ENCODE results near the gene PTPRZ1.

PTPRZ1 gene

GRCh38 chr7:122018032-122018431, 145.1 kb downstream of the PTPRZ1 start:
- Histone ChIP-seq H3K9ac (ENCODE audit: low read length) (no peak overlapping the region), H3K27me3 (ENCODE audit: low read length) (no peaks in the 10 kb centered on the region), H3K9me2 (replicated peaks; ENCODE audit: insufficient read depth, low read length) (no peaks in the 10 kb centered on the region), H4K20me1 (ENCODE audit: low read depth, low read length) (no peaks in the 10 kb centered on the region), H3K4me3 (ENCODE audit: insufficient read depth, low read length, poor library complexity, severe bottlenecking) (no peak overlapping the region), H3K36me3 (ENCODE audit: low read length) (no peaks in the 10 kb centered on the region), H3K79me2 (ENCODE audit: insufficient read depth, low read length) (no peaks in the 10 kb centered on the region), H3F3A (ENCODE audit: insufficient read depth) (no peaks in the 10 kb centered on the region), H3K27ac (ENCODE audit: low read depth, low read length) (no peak overlapping the region), H3K4me2 (ENCODE audit: low read depth, low read length, poor library complexity, severe bottlenecking) (no peak overlapping the region), H3K9me3 (ENCODE audit: insufficient read depth, low read length) (no peaks in the 10 kb centered on the region), H2AFZ (ENCODE audit: low read depth, low read length, severe bottlenecking) (no peak overlapping the region)
- no peak for TF ChIP-seq CTCF (IDR thresholded peaks at IDR 0.05; ENCODE audit: insufficient read depth, low read length, poor library complexity, severe bottlenecking)
- no peak for TF ChIP-seq EZH2phosphoT487 (conservative IDR thresholded peaks at IDR 0.05; ENCODE audit: low read length)

- Histone ChIP-seq H4K20me1 (ENCODE audit: low read depth, low read length) (no peaks in the 10 kb centered on the region), H3K9me2 (replicated peaks; ENCODE audit: insufficient read depth, low read length) (no peaks in the 10 kb centered on the region), H3K4me3 (ENCODE audit: insufficient read depth, low read length, poor library complexity, severe bottlenecking) (no peak overlapping the region), H2AFZ (ENCODE audit: low read depth, low read length, severe bottlenecking) (no peak overlapping the region), H3F3A (ENCODE audit: insufficient read depth) (no peaks in the 10 kb centered on the region), H3K36me3 (ENCODE audit: low read length) (no peaks in the 10 kb centered on the region), H3K27ac (ENCODE audit: low read depth, low read length) (no peak overlapping the region), H3K4me2 (ENCODE audit: low read depth, low read length, poor library complexity, severe bottlenecking) (no peak overlapping the region), H3K9me3 (ENCODE audit: insufficient read depth, low read length) (no peaks in the 10 kb centered on the region), H3K9ac (ENCODE audit: low read length) (no peak overlapping the region), H3K79me2 (ENCODE audit: insufficient read depth, low read length) (no peaks in the 10 kb centered on the region), H3K27me3 (ENCODE audit: low read length) (no peaks in the 10 kb centered on the region)
- TF ChIP-seq EZH2phosphoT487 (conservative IDR thresholded peaks at IDR 0.05; ENCODE audit: low read length) (no peak), CTCF (IDR thresholded peaks at IDR 0.05; ENCODE audit: insufficient read depth, low read length, poor library complexity, severe bottlenecking) (no peak)
Measured at GRCh38 chr7:122027058-122027457, 154.1 kb downstream of the PTPRZ1 start.

GRCh38 chr7:122033641-122034040, 160.7 kb downstream of the PTPRZ1 start:
- no peak for TF ChIP-seq CTCF (IDR thresholded peaks at IDR 0.05; ENCODE audit: insufficient read depth, low read length, poor library complexity, severe bottlenecking)
- no peak for TF ChIP-seq EZH2phosphoT487 (conservative IDR thresholded peaks at IDR 0.05; ENCODE audit: low read length)
- no peak overlapping the region for H2AFZ ChIP-seq (ENCODE audit: low read depth, low read length, severe bottlenecking)
- no peaks in the 10 kb centered on the region for H3K79me2 ChIP-seq (ENCODE audit: insufficient read depth, low read length)
- no peak overlapping the region for H3K4me3 ChIP-seq (ENCODE audit: insufficient read depth, low read length, poor library complexity, severe bottlenecking)
- no peak overlapping the region for H3K4me2 ChIP-seq (ENCODE audit: low read depth, low read length, poor library complexity, severe bottlenecking)
- no peak overlapping the region for H3K27ac ChIP-seq (ENCODE audit: low read depth, low read length)
- no peak overlapping the region for H3K9ac ChIP-seq (ENCODE audit: low read length)
- H3K9me2 ChIP-seq (replicated peaks; ENCODE audit: insufficient read depth, low read length): no peaks in the 10 kb centered on the region
- no peaks in the 10 kb centered on the region for H4K20me1 ChIP-seq (ENCODE audit: low read depth, low read length)
- H3K27me3 ChIP-seq (ENCODE audit: low read length): no peaks in the 10 kb centered on the region
- no peaks in the 10 kb centered on the region for H3K36me3 ChIP-seq (ENCODE audit: low read length)
- no peaks in the 10 kb centered on the region for H3K9me3 ChIP-seq (ENCODE audit: insufficient read depth, low read length)
- no peaks in the 10 kb centered on the region for H3F3A ChIP-seq (ENCODE audit: insufficient read depth)

Measured in SU-DHL-6 (cell line).